LHCN-M2 (cell line): ENCODE data around the gene PEF1. TPM values are rescaled to one million over a fixed set of nuclear protein-coding genes. Genes with fewer than 3 reads are reported as not detected.

Experiments used
- DNase-seq: peaks from one replicate; pipeline ENCODE4 v3.0.0-alpha.2; 2012; ENCODE audit warnings: low read depth
- polyA plus RNA-seq: library from polyadenylated mRNA; unstranded; fragments of >200 nt; gene quantifications from one replicate; pipeline ENCODE4 v1.2.1, GENCODE V29; 2012; ENCODE audit warnings: missing spikeins
- total RNA-seq: library from RNA; depleted of rRNA; stranded (reverse); fragments of >200 nt; gene quantifications from 2 replicates; pipeline ENCODE4 v1.2.3, GENCODE V29; 2014; rRNA removed

Gene PEF1
- total RNA-seq = 67.5 and 78.3 TPM in 2 replicates
- 81.1 TPM for polyA plus RNA-seq

- DNase-seq = peak; percentile 96
Measured at GRCh38 chr1:31644560-31645273, at the start of gene PEF1. TSS of gene PEF1 (minus strand) at chr1:31644876. CDS start at chr1:31644864, 12 bp downstream.

- no peak for DNase-seq
Measured at GRCh38 chr1:31693231-31693630, 48.6 kb upstream of the PEF1 start.

- no peak for DNase-seq
Measured at GRCh38 chr1:31691951-31692350, 47.3 kb upstream of the PEF1 start.

- DNase-seq = no peak
Measured at GRCh38 chr1:31691446-31691845, 46.8 kb upstream of the PEF1 start.

- DNase-seq = no peak
Measured at GRCh38 chr1:31690921-31691320, 46.2 kb upstream of the PEF1 start.

GRCh38 chr1:31689854-31690253 lies 45.2 kb upstream of the PEF1 start:
- DNase-seq = peak; percentile 95

GRCh38 chr1:31689379-31689778 lies 44.7 kb upstream of the PEF1 start:
- DNase-seq = no peak

- no peak for DNase-seq
Measured at GRCh38 chr1:31688233-31688918, 43.7 kb upstream of the PEF1 start.

- DNase-seq = no peak
Measured at GRCh38 chr1:31687601-31688000, 42.9 kb upstream of the PEF1 start.

- DNase-seq = no peak
Measured at GRCh38 chr1:31685795-31686194, 41.1 kb upstream of the PEF1 start.

- no peak for DNase-seq
Measured at GRCh38 chr1:31683997-31684396, 39.3 kb upstream of the PEF1 start.

GRCh38 chr1:31681415-31681814 lies 36.7 kb upstream of the PEF1 start:
- no peak for DNase-seq

- DNase-seq = no peak
Measured at GRCh38 chr1:31679676-31680230, 35.1 kb upstream of the PEF1 start.

GRCh38 chr1:31679091-31679490 lies 34.4 kb upstream of the PEF1 start:
- DNase-seq = no peak

GRCh38 chr1:31678681-31679080 lies 34.0 kb upstream of the PEF1 start:
- DNase-seq = no peak

GRCh38 chr1:31677949-31678348 lies 33.3 kb upstream of the PEF1 start:
- no peak for DNase-seq

GRCh38 chr1:31677401-31677800 lies 32.7 kb upstream of the PEF1 start:
- DNase-seq = no peak

GRCh38 chr1:31675756-31676155 lies 31.1 kb upstream of the PEF1 start:
- no peak for DNase-seq

- DNase-seq = no peak
Measured at GRCh38 chr1:31675161-31675560, 30.5 kb upstream of the PEF1 start.

- DNase-seq = no peak
Measured at GRCh38 chr1:31674626-31675025, 29.9 kb upstream of the PEF1 start.

- no peak for DNase-seq
Measured at GRCh38 chr1:31673433-31673832, 28.8 kb upstream of the PEF1 start.

- peak; percentile 67 for DNase-seq
Measured at GRCh38 chr1:31672986-31673385, 28.3 kb upstream of the PEF1 start.
